Measurements from ENCODE around the gene GABARAPL1.

GABARAPL1 gene

GRCh38 chr12:10226086-10226485 lies 13.4 kb downstream of the GABARAPL1 start:
- TF ChIP-seq YY1 (IDR thresholded peaks at IDR 0.05; ENCODE audit: low read depth) (no peak), NFIC (IDR thresholded peaks at IDR 0.05) (no peak), REST (IDR thresholded peaks at IDR 0.05; ENCODE audit: low read depth) (no peak), RAD21 (IDR thresholded peaks at IDR 0.05; ENCODE audit: low read depth) (no peak), USF1 (IDR thresholded peaks at IDR 0.05) (no peak), FOXM1 (IDR thresholded peaks at IDR 0.05; ENCODE audit: borderline replicate concordance, low read depth) (no peak), EP300 (IDR thresholded peaks at IDR 0.05; ENCODE audit: borderline replicate concordance) (no peak), TEAD4 (IDR thresholded peaks at IDR 0.05) (no peak), CEBPB (IDR thresholded peaks at IDR 0.05) (no peak), ZBTB7A (IDR thresholded peaks at IDR 0.05; ENCODE audit: low read depth) (no peak), TAF1 (IDR thresholded peaks at IDR 0.05; ENCODE audit: low read depth) (no peak), CREB1 (IDR thresholded peaks at IDR 0.05; ENCODE audit: low read depth) (no peak), MAX (IDR thresholded peaks at IDR 0.05) (no peak), EGR1 (IDR thresholded peaks at IDR 0.05) (no peak), TCF12 (IDR thresholded peaks at IDR 0.05; ENCODE audit: low read depth) (no peak)

GRCh38 chr12:10226731-10227130 lies 14.1 kb downstream of the GABARAPL1 start:
- TF ChIP-seq FOXM1 (IDR thresholded peaks at IDR 0.05; ENCODE audit: borderline replicate concordance, low read depth) (no peak), CEBPB (IDR thresholded peaks at IDR 0.05) (no peak), EGR1 (IDR thresholded peaks at IDR 0.05) (no peak), TCF12 (IDR thresholded peaks at IDR 0.05; ENCODE audit: low read depth) (no peak), USF1 (IDR thresholded peaks at IDR 0.05) (no peak), TAF1 (IDR thresholded peaks at IDR 0.05; ENCODE audit: low read depth) (no peak)

GRCh38 chr12:10227648-10228047 lies 15.0 kb downstream of the GABARAPL1 start:
- no peak for TF ChIP-seq YY1 (IDR thresholded peaks at IDR 0.05; ENCODE audit: low read depth)

GRCh38 chr12:10234562-10234961 lies 21.9 kb downstream of the GABARAPL1 start:
- TF ChIP-seq FOXM1 (IDR thresholded peaks at IDR 0.05; ENCODE audit: borderline replicate concordance, low read depth): no peak
- no peak for TF ChIP-seq RAD21 (IDR thresholded peaks at IDR 0.05; ENCODE audit: low read depth)
- TF ChIP-seq EP300 (IDR thresholded peaks at IDR 0.05; ENCODE audit: borderline replicate concordance): no peak
- TF ChIP-seq REST (IDR thresholded peaks at IDR 0.05; ENCODE audit: low read depth): no peak
- no peak for TF ChIP-seq TCF12 (IDR thresholded peaks at IDR 0.05; ENCODE audit: low read depth)
- TF ChIP-seq YY1 (IDR thresholded peaks at IDR 0.05; ENCODE audit: low read depth): no peak
- no peak for TF ChIP-seq NFIC (IDR thresholded peaks at IDR 0.05)
- TF ChIP-seq EGR1 (IDR thresholded peaks at IDR 0.05): no peak
- no peak for TF ChIP-seq MAX (IDR thresholded peaks at IDR 0.05)
- no peak for TF ChIP-seq TAF1 (IDR thresholded peaks at IDR 0.05; ENCODE audit: low read depth)
- TF ChIP-seq ZBTB7A (IDR thresholded peaks at IDR 0.05; ENCODE audit: low read depth): no peak

- TF ChIP-seq TCF12 (IDR thresholded peaks at IDR 0.05; ENCODE audit: low read depth): no peak
- TF ChIP-seq EP300 (IDR thresholded peaks at IDR 0.05; ENCODE audit: borderline replicate concordance): no peak
- TF ChIP-seq RAD21 (IDR thresholded peaks at IDR 0.05; ENCODE audit: low read depth): peak; percentile 94
Measured at GRCh38 chr12:10235761-10236631, 23.3 kb downstream of the GABARAPL1 start.

GRCh38 chr12:10236720-10237119 lies 24.0 kb downstream of the GABARAPL1 start:
- TF ChIP-seq MAX (IDR thresholded peaks at IDR 0.05) (no peak), RAD21 (IDR thresholded peaks at IDR 0.05; ENCODE audit: low read depth) (no peak), REST (IDR thresholded peaks at IDR 0.05; ENCODE audit: low read depth) (no peak), EGR1 (IDR thresholded peaks at IDR 0.05) (no peak), NFIC (IDR thresholded peaks at IDR 0.05) (no peak), FOXM1 (IDR thresholded peaks at IDR 0.05; ENCODE audit: borderline replicate concordance, low read depth) (no peak), TAF1 (IDR thresholded peaks at IDR 0.05; ENCODE audit: low read depth) (no peak), TCF12 (IDR thresholded peaks at IDR 0.05; ENCODE audit: low read depth) (no peak), EP300 (IDR thresholded peaks at IDR 0.05; ENCODE audit: borderline replicate concordance) (no peak), CEBPB (IDR thresholded peaks at IDR 0.05) (no peak), YY1 (IDR thresholded peaks at IDR 0.05; ENCODE audit: low read depth) (no peak), USF1 (IDR thresholded peaks at IDR 0.05) (no peak), TEAD4 (IDR thresholded peaks at IDR 0.05) (no peak), CREB1 (IDR thresholded peaks at IDR 0.05; ENCODE audit: low read depth) (no peak), ZBTB7A (IDR thresholded peaks at IDR 0.05; ENCODE audit: low read depth) (no peak)
